HepG2 (cell line): ENCODE data around the gene TEDC1. TPM values are rescaled to one million over a fixed set of nuclear protein-coding genes. Genes with fewer than 3 reads are reported as not detected.

Source experiments
- AFF4 ChIP-seq: sonication (generic); formaldehyde crosslinking; IDR thresholded peaks from 2 replicates; pipeline ENCODE4 v1.4.0; 2020; ENCODE audit warnings: missing genetic modification reagents
- BRD4 ChIP-seq: sonication (generic); formaldehyde crosslinking; IDR thresholded peaks from 2 replicates; pipeline ENCODE4 v1.4.0; 2020; ENCODE audit warnings: missing genetic modification reagents
- HDAC1 ChIP-seq: sonication (generic); formaldehyde crosslinking; IDR thresholded peaks from 2 replicates; pipeline ENCODE4 v1.5.1; 2020; ENCODE audit warnings: mild to moderate bottlenecking, missing genetic modification reagents
- HHEX ChIP-seq: IDR thresholded peaks from 2 replicates; pipeline ENCODE4 v1.6.1; 2016; ENCODE audit warnings: control low read depth
- KDM5B ChIP-seq: sonication (generic); formaldehyde crosslinking; IDR thresholded peaks from 2 replicates; pipeline ENCODE4 v1.4.0; 2020; ENCODE audit warnings: missing genetic modification reagents, mild to moderate bottlenecking, borderline replicate concordance
- KLF16 ChIP-seq, 2 experiments: sonication (generic) in 1 of 2; formaldehyde crosslinking in 1 of 2; IDR thresholded peaks; 2 replicates each; pipeline versions ENCODE4 v1.6.1 to v1.8.0; 2016 to 2023; ENCODE audit warnings: missing genetic modification reagents in 2 of 2, missing compliant biosample characterization in 1 of 2
- NKX3-1 ChIP-seq: sonication (generic); formaldehyde crosslinking; IDR thresholded peaks from 2 replicates; pipeline ENCODE4 v1.5.0; 2020; ENCODE audit warnings: missing genetic modification reagents
- POLR2AphosphoS2 ChIP-seq: IDR thresholded peaks from 2 replicates; pipeline ENCODE4 v1.6.1; 2011; ENCODE audit warnings: low read depth, low read length, improper control_type of control experiment
- PTBP1 ChIP-seq: fragments of 200-400 bp; formaldehyde crosslinking; IDR thresholded peaks from 2 replicates; pipeline ENCODE4 v1.6.1; 2018; ENCODE audit warnings: low read length, low read depth; ENCODE audit not compliant: poor library complexity, severe bottlenecking
- RNF219 ChIP-seq: sonication (generic); formaldehyde crosslinking; IDR thresholded peaks from 2 replicates; pipeline ENCODE4 v1.5.0; 2020; ENCODE audit warnings: mild to moderate bottlenecking, missing genetic modification reagents
- TAF1 ChIP-seq: sonication (generic); formaldehyde crosslinking; IDR thresholded peaks from 2 replicates; pipeline ENCODE4 v1.4.0; 2020; ENCODE audit warnings: missing genetic modification reagents
- THRA ChIP-seq: sonication (generic); formaldehyde crosslinking; IDR thresholded peaks from 2 replicates; pipeline ENCODE4 v1.4.0; 2020; ENCODE audit warnings: missing genetic modification reagents, borderline replicate concordance
- THYN1 ChIP-seq: sonication (generic); formaldehyde crosslinking; IDR thresholded peaks from 2 replicates; pipeline ENCODE4 v1.8.1; 2023; ENCODE audit warnings: low read depth, mild to moderate bottlenecking, moderate library complexity, missing genetic modification reagents, borderline replicate concordance
- XBP1 ChIP-seq: sonication (generic); formaldehyde crosslinking; IDR thresholded peaks from 2 replicates; pipeline ENCODE4 v1.5.0; 2020; ENCODE audit warnings: missing genetic modification reagents
- ZC3H4 ChIP-seq: sonication (generic); formaldehyde crosslinking; IDR thresholded peaks from 2 replicates; pipeline ENCODE4 v1.4.0; 2020; ENCODE audit warnings: missing genetic modification reagents, borderline replicate concordance
- ZFY ChIP-seq: sonication (generic); formaldehyde crosslinking; IDR thresholded peaks from 2 replicates; pipeline ENCODE4 v1.4.0; 2020; ENCODE audit warnings: missing genetic modification reagents
- ZNF138 ChIP-seq: sonication (generic); formaldehyde crosslinking; IDR thresholded peaks from 2 replicates; pipeline ENCODE4 v1.5.0; 2020; ENCODE audit warnings: mild to moderate bottlenecking, low read depth, missing genetic modification reagents
- ZNF256 ChIP-seq: sonication (generic); formaldehyde crosslinking; conservative IDR thresholded peaks from 2 replicates; pipeline ENCODE4 v1.4.0; 2020; ENCODE audit warnings: missing genetic modification reagents
- ZNF343 ChIP-seq: sonication (generic); formaldehyde crosslinking; IDR thresholded peaks from 2 replicates; pipeline ENCODE4 v1.4.0; 2020; ENCODE audit warnings: mild to moderate bottlenecking, missing genetic modification reagents
- ZNF367 ChIP-seq: sonication (generic); formaldehyde crosslinking; IDR thresholded peaks from 2 replicates; pipeline ENCODE4 v1.4.0; 2020; ENCODE audit warnings: missing genetic modification reagents, borderline replicate concordance
- ZNF431 ChIP-seq: sonication (generic); formaldehyde crosslinking; IDR thresholded peaks from 2 replicates; pipeline ENCODE4 v1.9.0; 2022; ENCODE audit warnings: missing genetic modification reagents, low read depth, mild to moderate bottlenecking, borderline replicate concordance
- ZNF446 ChIP-seq: sonication (generic); formaldehyde crosslinking; IDR thresholded peaks from 2 replicates; pipeline ENCODE4 v1.5.0; 2020; ENCODE audit warnings: mild to moderate bottlenecking, missing genetic modification reagents
- ZNF678 ChIP-seq: sonication (generic); formaldehyde crosslinking; IDR thresholded peaks from 2 replicates; pipeline ENCODE4 v1.4.0; 2020; ENCODE audit warnings: mild to moderate bottlenecking, missing genetic modification reagents
- ZSCAN12 ChIP-seq: sonication (generic); formaldehyde crosslinking; IDR thresholded peaks from 2 replicates; pipeline ENCODE4 v1.9.0; 2021; ENCODE audit warnings: mild to moderate bottlenecking, missing genetic modification reagents
- ZSCAN20 ChIP-seq: sonication (generic); formaldehyde crosslinking; IDR thresholded peaks from 2 replicates; pipeline ENCODE4 v1.4.0; 2020; ENCODE audit warnings: missing genetic modification reagents, mild to moderate bottlenecking, borderline replicate concordance
- polyA plus RNA-seq, 8 experiments: library from polyadenylated mRNA; depleted of rRNA in 3 of 8; stranded (reverse) in 7 of 8; unstranded in 1 of 8; fragments of >200 nt; fragmentation: Illumina TruSeq in 4 of 8; extraction: Trizol in 4 of 8; gene quantifications; 2 replicates each; pipeline versions ENCODE4 v1.2.1 to v1.2.3, GENCODE V29; 2011 to 2016; ENCODE audit warnings: low read depth in 4 of 8, missing spikeins in 1 of 8, mixed read lengths in 1 of 8; ENCODE audit not compliant: insufficient read depth in 1 of 8
- total RNA-seq, 5 experiments: library from RNA; depleted of rRNA; stranded (reverse); fragments of >200 nt; fragmentation: Illumina TruSeq; extraction: Trizol; gene quantifications; 2 replicates each; pipeline ENCODE4 v1.2.3, GENCODE V29; 2016; ENCODE audit warnings: low read depth in 1 of 5

TEDC1 gene
- total and polyA plus RNA-seq, 2 of the 13 experiments (the other 11 are each of a cell fraction or from before 2014, with no cell fraction given), result 5.7 to 27.4 TPM

- TF ChIP-seq AFF4 (CRISPR knock-in tag) (no peak), ZNF678 (CRISPR knock-in tag) (no peak), POLR2AphosphoS2 (no peak), HHEX (CRISPR knock-in tag) (no peak), ZNF343 (CRISPR knock-in tag) (no peak), ZFY (CRISPR knock-in tag) (peak; percentile 86), ZNF446 (no peak), ZC3H4 (CRISPR knock-in tag) (no peak), ZNF256 (CRISPR knock-in tag) (no peak), KDM5B (peak; percentile 62; the same call in 1 of the 2 replicates), ZNF138 (CRISPR knock-in tag) (no peak), NKX3-1 (no peak), RNF219 (CRISPR knock-in tag) (no peak), ZNF367 (CRISPR knock-in tag) (no peak), THYN1 (CRISPR knock-in tag) (no peak), PTBP1 (no peak), BRD4 (CRISPR knock-in tag) (no peak), ZSCAN12 (no peak), KLF16 (CRISPR knock-in tag; IDR thresholded peaks at IDR 0.05) (no peak), THRA (CRISPR knock-in tag) (peak; percentile 77; the same call in 1 of the 2 replicates), TAF1 (0 out of 2 replicates have a peak, but pooled peaks have one; percentile 39), HDAC1 (peak; percentile 53), XBP1 (CRISPR knock-in tag) (no peak), ZNF431 (CRISPR knock-in tag) (no peak), ZSCAN20 (no peak)
Observed at GRCh38 chr14:105485739-105486162, 5.3 kb upstream of the TEDC1 start (continued).
